Germinal center (tissue), 1 donor: ENCODE measurements around the gene SECTM1.
"Not testable (repeated sequence)": the region's sequence is repeated elsewhere in the genome, so short reads cannot be mapped to it uniquely, and the experiment has no call there.

Source experiments
- DNase-seq: peaks from one replicate; pipeline ENCODE4 v3.0.0; 2012; ENCODE audit warnings: mixed read lengths, low spot score

The SECTM1 gene

GRCh38 chr17:82333279-82334171 is at the start of gene SECTM1:
Gene SECTM1 (minus strand): TSS chr17:82333766. CDS start chr17:82327240, 6,526 bp downstream.
- DNase-seq: no peak

DNA sequence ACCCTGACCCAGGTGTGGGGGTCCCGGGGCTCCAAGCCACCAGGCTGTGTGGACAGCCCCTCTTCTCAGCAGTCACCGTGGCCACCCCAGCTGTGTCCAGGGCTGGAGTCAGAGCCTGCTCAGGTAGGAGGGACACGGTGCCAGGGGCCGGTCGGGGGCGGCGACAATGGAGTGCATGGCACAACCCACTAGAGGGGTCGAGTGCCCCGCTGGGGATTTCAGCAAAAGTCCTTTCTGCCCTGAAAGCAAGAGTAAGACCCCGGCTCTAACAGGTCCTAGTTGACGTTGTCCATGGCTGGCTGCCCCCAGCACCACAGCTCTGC is 49.3 kb upstream of the SECTM1 start:
- no peak for DNase-seq

- not testable (repeated sequence) for DNase-seq
Observed at GRCh38 chr17:82382220-82382932, 48.8 kb upstream of the SECTM1 start.

- DNase-seq: not testable (repeated sequence)
Observed at GRCh38 chr17:82381703-82382009, 48.1 kb upstream of the SECTM1 start.

DNA sequence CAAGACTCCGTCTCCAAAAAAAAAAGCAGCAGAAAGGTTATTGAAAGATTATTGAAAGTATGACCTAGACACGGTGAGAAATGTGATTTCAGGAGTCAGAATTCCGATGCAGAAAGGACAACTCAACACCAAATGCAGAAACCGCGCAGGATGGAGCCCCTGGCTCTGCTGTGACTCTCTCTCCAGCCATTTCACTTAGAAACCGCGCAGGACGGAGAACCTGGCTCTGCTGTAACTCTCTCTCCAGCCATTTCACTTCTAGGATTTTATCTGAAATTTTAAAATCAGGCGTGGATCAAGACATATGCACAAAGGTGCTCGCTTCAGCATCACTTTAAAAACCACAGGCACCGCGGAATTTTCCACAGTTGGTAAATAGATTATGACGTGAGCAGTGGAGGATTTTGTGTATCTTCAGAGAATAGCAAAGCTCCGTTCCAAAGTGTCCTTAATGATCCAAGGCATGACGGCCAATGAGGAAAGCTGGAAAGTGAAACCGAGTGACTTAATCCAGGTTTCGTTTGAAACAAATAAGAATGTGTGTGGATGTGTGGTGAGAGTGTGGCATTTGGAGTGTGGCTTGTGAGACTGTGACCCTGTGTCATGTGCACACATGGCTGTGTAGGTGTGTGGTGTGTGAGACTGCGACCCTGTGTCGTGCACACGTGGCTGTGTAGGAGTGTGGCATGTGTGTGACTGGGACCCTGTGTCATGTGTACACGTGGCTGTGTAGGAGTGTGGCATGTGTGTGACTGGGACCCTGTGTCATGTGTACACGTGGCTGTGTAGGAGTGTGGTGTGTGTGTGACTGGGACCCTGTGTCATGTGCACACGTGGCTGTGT is 47.5 kb upstream of the SECTM1 start:
- no peak for DNase-seq

DNA sequence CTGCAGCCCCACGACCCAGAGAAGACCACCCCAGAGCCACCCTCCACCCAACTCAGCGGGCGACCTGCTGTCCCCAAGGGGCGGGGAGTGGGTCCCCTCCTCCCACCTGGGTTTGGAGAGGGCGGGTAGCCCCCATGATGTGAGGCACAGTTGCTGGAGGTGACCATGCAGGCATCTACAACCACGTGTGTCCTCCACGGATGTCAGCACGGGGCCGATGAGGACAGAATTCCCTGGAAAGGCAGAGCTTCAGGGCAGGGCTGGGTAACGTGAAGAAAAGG is 45.1 kb upstream of the SECTM1 start:
- DNase-seq: no peak

- DNase-seq: no peak
Observed at GRCh38 chr17:82377924-82378740, 44.6 kb upstream of the SECTM1 start.

- not testable (repeated sequence) for DNase-seq
Observed at GRCh38 chr17:82377294-82377693, 43.7 kb upstream of the SECTM1 start.

- DNase-seq: no peak
Observed at GRCh38 chr17:82376042-82376730, 42.6 kb upstream of the SECTM1 start.

- no peak for DNase-seq
Observed at GRCh38 chr17:82375359-82376041, 41.9 kb upstream of the SECTM1 start.

DNA sequence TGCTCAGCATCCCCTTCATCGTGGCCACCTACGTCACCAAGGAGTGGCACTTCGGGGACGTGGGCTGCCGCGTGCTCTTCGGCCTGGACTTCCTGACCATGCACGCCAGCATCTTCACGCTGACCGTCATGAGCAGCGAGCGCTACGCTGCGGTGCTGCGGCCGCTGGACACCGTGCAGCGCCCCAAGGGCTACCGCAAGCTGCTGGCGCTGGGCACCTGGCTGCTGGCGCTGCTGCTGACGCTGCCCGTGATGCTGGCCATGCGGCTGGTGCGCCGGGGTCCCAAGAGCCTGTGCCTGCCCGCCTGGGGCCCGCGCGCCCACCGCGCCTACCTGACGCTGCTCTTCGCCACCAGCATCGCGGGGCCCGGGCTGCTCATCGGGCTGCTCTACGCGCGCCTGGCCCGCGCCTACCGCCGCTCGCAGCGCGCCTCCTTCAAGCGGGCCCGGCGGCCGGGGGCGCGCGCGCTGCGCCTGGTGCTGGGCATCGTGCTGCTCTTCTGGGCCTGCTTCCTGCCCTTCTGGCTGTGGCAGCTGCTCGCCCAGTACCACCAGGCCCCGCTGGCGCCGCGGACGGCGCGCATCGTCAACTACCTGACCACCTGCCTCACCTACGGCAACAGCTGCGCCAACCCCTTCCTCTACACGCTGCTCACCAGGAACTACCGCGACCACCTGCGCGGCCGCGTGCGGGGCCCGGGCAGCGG is 41.2 kb upstream of the SECTM1 start:
- no peak for DNase-seq

GRCh38 chr17:82373731-82374625 is 40.4 kb upstream of the SECTM1 start:
- no peak for DNase-seq

- not testable (repeated sequence) for DNase-seq
Observed at GRCh38 chr17:82373072-82373452, 39.5 kb upstream of the SECTM1 start.

DNA sequence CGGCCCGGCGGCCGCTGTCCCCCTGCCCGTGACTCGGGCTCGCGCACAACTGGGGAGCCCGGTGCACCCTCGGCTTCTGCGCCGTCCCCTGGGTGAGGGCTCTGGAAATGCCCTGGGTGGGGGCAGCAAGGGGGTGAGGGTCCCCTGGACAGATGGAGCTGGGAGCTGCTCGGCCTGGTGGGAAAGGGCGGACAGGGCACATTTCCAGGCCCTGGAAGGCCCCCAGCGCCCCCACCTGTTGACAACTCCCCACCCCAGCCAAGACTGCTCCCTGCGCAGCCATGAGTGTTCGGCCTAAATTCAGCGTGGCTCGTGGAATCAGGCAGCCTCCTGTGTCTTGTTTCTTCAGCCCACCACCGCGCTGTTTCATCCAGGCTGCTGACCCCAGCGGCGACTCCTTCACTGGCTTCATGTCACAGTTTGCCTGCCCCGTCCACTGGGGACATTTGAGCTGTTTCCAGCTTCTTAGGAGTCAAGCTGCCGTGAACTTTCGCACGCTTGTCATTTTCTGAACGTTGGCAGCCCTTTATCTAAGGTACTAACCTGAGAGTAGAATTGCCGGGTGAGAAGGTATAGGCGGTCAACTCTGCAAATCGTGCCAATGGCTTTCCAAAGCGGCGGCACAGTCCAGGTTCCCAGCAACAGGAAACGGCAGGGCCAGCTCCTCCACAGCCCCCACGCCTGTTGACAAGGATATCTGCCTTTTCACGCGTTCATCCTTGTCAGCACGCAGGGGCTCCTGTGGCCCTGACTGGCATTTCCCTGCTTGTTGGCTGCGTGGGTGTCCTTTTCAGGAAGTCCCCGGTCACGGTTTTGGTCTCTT is 38.9 kb upstream of the SECTM1 start:
- DNase-seq: no peak

DNA sequence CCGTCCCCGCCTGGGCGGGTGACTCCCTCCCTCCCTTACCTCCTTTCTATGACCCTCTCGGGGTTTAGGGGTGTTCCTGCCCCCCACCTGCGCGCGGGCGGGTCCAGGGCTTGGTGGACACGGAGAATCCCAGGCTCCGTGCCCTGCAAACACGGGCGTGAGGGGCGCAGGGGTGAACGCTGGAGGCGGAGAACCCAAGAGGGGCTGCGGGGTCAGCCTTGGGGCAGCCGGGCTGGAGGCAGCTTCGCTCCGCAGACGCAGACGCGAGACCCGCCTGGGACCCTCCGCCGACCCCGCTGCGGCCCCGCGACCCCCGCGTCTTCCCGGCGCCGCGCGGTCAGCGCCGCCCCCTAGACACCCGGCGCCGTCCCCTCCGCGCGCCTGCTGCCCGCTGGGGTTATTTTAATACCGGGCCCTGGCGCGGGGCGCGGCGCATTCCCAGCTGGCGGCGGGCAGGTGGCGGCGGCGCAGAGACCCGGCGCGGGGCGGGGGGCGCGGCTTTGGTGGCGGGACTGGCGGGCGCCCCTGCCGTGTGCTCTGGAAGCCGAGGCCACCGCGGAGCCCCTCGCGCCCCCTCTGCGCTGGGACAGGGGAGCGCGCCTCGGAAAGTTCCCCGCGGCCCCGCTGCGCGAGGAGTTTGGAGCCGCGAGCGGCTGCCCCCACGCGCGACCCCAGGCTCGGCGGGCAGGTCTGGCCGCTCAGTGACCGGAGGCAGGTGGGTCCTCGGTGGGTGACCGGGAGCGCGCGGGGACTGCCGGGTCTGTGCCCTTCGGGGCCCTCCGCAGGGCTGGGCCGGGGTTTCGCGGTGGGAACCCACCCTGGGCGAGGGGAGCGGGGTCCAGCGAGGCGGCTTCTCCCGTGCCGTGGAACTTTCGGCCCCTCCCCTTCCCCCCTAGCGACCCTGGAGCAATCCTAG is 38.0 kb upstream of the SECTM1 start, which contains the start of gene UTS2R:
TSS of gene UTS2R (plus strand) at position 433 of the 916 bp plus-strand sequence. CDS start 2,560 bp downstream, outside the sequence.
- DNase-seq: no peak

GRCh38 chr17:82370471-82371332 is 37.1 kb upstream of the SECTM1 start:
- DNase-seq: no peak
